Progenitor cell of endocrine pancreas (in vitro differentiated cells): ENCODE results near the gene SELENOI. TPM values are rescaled to one million over a fixed set of nuclear protein-coding genes. Genes with fewer than 3 reads are reported as not detected.

Experiments used
- DNase-seq: peaks from one replicate; pipeline ENCODE4 v3.0.0; 2021; ENCODE audit warnings: low spot score; ENCODE audit not compliant: unreplicated experiment
- H3K27ac Mint-ChIP-seq: 2 replicates; pipeline ENCODE4 v1.8.0; 2021; ENCODE audit warnings: mild to moderate bottlenecking, moderate library complexity, mixed read lengths
- H3K27me3 Mint-ChIP-seq: 2 replicates; pipeline ENCODE4 v1.8.0; 2021; ENCODE audit warnings: mixed read lengths
- H3K36me3 Mint-ChIP-seq: 2 replicates; pipeline ENCODE4 v1.8.0; 2022; ENCODE audit warnings: mixed read lengths; ENCODE audit not compliant: insufficient read depth
- H3K4me1 Mint-ChIP-seq: 2 replicates; pipeline ENCODE4 v1.8.0; 2021; ENCODE audit warnings: low read depth, mixed read lengths
- H3K4me3 Mint-ChIP-seq: 2 replicates; pipeline ENCODE4 v1.8.0; 2021; ENCODE audit warnings: low read depth, mild to moderate bottlenecking, moderate library complexity, mixed read lengths
- H3K9me3 Mint-ChIP-seq: 2 replicates; pipeline ENCODE4 v1.8.0; 2021; ENCODE audit warnings: low read depth, mixed read lengths
- total RNA-seq: library from RNA; stranded (reverse); gene quantifications from 2 replicates; pipeline ENCODE4 v1.2.1, GENCODE V29; 2021
- TF ChIP-seq, protein P1 (sequence below): fragments of 200-600 bp; sonication (generic); IDR thresholded peaks from one replicate; pipeline ENCODE4 v1.5.0; 2021; ENCODE audit warnings: antibody characterized with exemption, mild to moderate bottlenecking; ENCODE audit not compliant: unreplicated experiment

The SELENOI gene
- total RNA-seq, 1 donor from 2014 or later = 46.2 TPM

DNA sequence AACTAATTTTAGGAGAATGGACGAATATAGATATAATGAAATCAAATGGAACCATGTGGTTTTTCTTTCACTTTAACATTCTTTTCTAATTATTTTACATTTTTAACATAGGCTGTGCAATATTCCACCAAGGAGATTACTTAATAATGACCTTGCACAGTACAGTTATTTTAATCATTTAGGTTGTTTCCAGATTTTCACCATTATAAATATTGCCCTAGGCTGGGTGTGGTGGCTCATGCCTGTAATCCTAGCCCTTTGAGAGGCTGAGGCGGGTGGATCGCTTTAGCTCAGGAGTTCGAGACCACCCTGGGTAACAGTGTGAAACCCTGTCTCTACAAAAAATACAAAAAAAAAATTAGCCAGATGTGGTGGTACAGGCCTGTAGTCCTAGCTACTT, 41.2 kb downstream of the SELENOI start:
- no peak for DNase-seq
- Mint-ChIP-seq H3K9me3 (no peaks in the 10 kb centered on the region), H3K4me3 (no peak overlapping the region), H3K27me3 (no peaks in the 10 kb centered on the region), H3K36me3 (peaks cover 13% of the 10 kb centered on the region), H3K4me1 (no peaks in the 10 kb centered on the region), H3K27ac (no peak overlapping the region)
- TF ChIP-seq, protein P1, sequence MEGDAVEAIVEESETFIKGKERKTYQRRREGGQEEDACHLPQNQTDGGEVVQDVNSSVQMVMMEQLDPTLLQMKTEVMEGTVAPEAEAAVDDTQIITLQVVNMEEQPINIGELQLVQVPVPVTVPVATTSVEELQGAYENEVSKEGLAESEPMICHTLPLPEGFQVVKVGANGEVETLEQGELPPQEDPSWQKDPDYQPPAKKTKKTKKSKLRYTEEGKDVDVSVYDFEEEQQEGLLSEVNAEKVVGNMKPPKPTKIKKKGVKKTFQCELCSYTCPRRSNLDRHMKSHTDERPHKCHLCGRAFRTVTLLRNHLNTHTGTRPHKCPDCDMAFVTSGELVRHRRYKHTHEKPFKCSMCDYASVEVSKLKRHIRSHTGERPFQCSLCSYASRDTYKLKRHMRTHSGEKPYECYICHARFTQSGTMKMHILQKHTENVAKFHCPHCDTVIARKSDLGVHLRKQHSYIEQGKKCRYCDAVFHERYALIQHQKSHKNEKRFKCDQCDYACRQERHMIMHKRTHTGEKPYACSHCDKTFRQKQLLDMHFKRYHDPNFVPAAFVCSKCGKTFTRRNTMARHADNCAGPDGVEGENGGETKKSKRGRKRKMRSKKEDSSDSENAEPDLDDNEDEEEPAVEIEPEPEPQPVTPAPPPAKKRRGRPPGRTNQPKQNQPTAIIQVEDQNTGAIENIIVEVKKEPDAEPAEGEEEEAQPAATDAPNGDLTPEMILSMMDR = no peak

DNA sequence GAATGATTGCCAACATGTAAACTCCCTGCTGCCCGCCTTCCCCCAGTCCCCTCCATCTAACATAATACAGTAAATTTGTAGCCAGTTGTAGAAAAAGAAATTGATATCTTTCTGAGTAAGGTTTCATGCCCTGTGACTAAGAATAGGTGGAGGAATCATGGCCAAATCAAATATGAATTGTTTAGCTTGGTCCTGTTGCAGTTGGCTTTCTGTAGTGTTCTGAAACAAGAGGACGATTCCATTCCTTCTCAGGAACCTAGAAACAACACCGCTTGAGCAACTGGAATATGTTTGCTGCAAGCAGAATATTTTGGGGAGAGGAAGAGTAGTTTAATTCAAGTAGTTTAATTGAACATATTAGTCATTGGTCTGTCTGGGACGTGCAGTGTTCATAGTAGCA, 48.8 kb downstream of the SELENOI start:
- no peaks in the 10 kb centered on the region for H3K9me3 Mint-ChIP-seq
- peaks cover 3% of the 10 kb centered on the region for H3K4me1 Mint-ChIP-seq
- TF ChIP-seq, protein P1 = no peak
- no peak overlapping the region for H3K4me3 Mint-ChIP-seq
- H3K27ac Mint-ChIP-seq = no peak overlapping the region
- no peaks in the 10 kb centered on the region for H3K27me3 Mint-ChIP-seq
- no peak for DNase-seq
- peaks cover 7% of the 10 kb centered on the region for H3K36me3 Mint-ChIP-seq

DNA sequence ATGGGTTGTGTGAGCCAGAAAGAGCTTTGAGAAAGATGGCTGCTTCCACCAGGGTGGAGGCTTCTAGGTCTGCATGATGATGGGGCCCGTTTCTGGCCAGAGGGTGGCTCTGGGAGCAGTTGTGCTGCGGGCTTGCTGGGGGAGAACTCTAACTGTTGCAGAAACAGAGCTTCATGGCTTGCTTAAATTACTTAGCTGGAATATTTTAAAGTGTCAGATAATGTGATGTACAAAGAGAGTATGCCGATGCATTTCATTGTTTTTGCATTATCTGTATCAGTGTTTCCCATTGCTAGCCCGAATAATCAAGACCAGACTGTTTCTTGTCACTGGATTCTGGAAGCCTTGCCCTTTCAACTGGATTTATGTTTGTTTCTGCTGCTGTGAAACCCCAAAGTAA, 49.5 kb downstream of the SELENOI start:
- Mint-ChIP-seq H3K9me3 (no peaks in the 10 kb centered on the region), H3K27ac (no peak overlapping the region), H3K27me3 (no peaks in the 10 kb centered on the region), H3K4me1 (peaks cover 3% of the 10 kb centered on the region), H3K36me3 (peaks cover 4% of the 10 kb centered on the region), H3K4me3 (no peak overlapping the region)
- no peak for DNase-seq
- TF ChIP-seq, protein P1 = no peak

DNA sequence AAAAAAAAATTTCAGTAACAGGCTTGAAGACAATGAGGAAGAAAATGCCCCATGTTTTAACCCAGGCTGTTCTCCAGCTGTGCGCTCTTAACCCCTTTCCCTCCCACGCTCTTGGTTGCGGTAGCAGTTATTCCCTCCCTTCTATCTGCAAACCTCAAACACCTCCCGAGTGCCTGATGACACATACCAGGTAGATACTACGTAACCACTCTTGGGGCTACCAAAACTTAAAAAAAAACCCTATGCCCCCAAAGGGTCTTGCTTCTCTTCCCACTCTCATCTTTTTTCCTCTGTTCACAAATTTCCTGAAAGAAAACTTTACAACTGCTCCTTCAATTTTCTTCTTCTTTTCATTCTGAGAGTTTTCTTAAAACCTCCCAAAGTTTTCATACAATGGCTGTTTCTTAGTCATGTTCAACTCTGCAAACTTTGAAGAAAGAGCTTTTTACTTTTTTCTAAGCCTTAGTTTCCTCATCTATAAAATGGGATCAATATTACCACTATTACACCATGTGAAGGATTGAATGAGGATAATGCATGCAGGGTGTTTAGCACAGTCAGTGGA, 50.9 kb downstream of the SELENOI start:
- no peak for DNase-seq
- Mint-ChIP-seq H3K4me1 (peaks cover 3% of the 10 kb centered on the region), H3K27ac (peak overlapping the region; percentile 92), H3K36me3 (peaks cover 4% of the 10 kb centered on the region), H3K9me3 (no peaks in the 10 kb centered on the region), H3K4me3 (no peak overlapping the region), H3K27me3 (peaks cover 4% of the 10 kb centered on the region)
- TF ChIP-seq, protein P1 = no peak

DNA sequence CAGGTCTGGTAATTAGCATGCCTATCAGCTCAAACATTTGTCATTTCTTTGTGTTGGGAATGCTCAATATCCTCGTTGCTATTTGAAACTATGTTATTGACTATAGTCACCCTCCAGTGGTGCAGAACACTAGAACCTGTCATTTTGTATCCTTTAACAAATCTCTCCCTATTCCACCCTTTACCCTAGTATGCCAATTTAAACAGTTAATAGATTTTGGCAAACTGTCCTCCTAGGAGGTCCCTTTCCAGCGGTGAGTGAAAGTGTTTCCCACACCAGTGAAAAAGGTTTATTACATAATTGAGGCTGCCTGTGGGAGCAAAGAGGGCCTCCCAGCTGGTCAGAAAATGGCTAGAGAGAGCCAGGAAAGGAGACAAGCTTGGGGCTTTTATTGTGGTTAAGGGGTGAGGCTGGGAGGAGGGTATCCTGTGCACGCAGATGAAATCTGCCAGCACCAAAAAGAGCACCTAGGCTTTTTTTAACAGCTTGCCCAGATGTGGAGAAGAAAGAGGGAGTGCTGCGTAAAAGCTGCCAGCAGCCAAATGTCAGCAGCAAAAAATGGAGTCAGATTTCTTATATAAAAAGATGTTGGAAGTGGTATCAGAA, 53.9 kb downstream of the SELENOI start:
- H3K27ac Mint-ChIP-seq = no peak overlapping the region
- no peak for DNase-seq
- H3K36me3 Mint-ChIP-seq = peaks cover 4% of the 10 kb centered on the region
- peaks cover 9% of the 10 kb centered on the region for H3K27me3 Mint-ChIP-seq
- no peaks in the 10 kb centered on the region for H3K9me3 Mint-ChIP-seq
- H3K4me1 Mint-ChIP-seq = peaks cover 3% of the 10 kb centered on the region
- H3K4me3 Mint-ChIP-seq = no peak overlapping the region
- TF ChIP-seq, protein P1 = no peak
